HG02973 (cell line): ENCODE data around the gene TMIGD3.

Experiments used
- ATAC-seq: cut with Tn5 transposase; IDR thresholded peaks from one replicate; pipeline ENCODE4 v1.9.1; 2021; ENCODE audit warnings: moderate library complexity; ENCODE audit not compliant: unreplicated experiment

The TMIGD3 gene

DNA sequence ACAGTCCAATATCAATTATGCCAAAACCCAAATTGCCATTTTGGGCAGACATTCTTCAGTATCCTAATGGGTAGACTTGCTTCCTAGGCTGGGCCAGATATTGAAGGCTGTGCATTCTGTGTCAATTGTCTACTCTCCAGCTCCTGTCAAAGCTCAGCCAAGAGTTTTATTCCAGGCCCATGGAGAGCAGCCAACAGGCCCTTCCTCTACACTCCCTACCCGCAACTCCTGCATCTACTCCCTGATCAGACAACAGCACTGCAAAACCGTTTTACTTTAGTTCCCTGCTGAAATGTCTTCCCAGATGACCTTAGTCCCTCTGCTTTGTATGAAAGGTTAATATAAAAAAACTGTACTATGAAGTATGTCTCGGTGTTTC is 6.6 kb upstream of the TMIGD3 start:
- no peak for ATAC-seq

GRCh38 chr1:111507411-111508201 is 4.2 kb upstream of the TMIGD3 start:
- ATAC-seq, result peak; percentile 49

DNA sequence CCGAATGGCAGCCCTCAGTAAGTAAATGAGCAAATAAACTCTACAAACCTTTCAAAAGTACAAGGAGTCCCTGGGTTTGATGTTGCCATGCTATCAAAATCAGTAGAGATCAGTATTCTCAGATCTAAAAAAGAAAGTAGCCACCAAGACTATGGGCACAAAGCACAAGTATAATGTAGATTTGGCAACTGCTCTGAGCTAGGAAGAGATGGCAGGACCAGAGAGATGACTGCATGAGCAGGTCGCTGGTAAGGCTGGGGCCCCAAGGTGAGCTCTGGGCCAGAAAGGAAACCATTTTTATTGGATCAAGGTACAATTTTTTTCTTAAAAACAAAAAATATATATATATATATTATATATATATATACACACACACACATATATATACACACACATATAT is 3.1 kb upstream of the TMIGD3 start:
- ATAC-seq, result no peak

DNA sequence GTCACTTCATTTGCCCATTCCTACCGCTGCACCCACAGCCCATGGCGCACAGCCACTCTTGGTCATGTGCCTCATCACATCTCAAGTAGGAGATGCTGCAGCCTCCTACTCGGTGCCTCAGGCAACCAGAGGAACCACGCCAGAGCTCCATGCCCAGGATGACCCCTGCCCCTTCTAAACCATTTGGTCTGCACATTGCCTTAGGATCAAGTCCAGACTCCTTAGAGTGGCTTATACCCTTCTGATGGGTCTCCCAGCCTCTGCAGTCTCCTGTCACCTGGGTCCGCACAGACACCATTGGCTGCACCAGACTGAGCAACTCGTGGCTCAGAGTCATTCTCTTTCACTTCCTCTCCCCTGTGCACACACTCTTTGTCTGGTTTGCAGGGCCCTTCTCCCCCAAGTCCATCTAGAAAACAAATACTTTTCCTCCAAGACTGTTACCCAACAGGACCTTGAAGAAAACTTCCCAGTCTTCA is 2.2 kb upstream of the TMIGD3 start:
- peak; percentile 41 for ATAC-seq

DNA sequence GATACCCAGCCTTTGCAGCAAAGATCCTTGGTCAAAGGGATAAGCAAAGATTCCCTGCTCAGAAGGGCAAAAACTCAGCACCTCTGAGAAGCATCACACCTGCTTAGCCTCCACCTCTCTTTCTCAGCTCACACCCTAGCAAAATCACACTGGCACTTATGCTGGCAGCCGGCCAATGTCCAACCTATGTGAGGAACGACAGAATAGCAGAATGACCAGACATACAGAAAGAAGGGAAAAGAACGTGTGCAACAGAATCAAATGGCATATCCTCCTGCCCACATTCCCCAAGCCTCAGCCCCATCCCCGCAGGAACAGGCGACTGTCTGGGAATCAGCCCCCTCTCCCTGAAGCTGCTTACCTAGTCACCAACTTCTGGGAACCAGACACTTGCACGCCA is 664 bp upstream of the TMIGD3 start:
- ATAC-seq, result no peak

DNA sequence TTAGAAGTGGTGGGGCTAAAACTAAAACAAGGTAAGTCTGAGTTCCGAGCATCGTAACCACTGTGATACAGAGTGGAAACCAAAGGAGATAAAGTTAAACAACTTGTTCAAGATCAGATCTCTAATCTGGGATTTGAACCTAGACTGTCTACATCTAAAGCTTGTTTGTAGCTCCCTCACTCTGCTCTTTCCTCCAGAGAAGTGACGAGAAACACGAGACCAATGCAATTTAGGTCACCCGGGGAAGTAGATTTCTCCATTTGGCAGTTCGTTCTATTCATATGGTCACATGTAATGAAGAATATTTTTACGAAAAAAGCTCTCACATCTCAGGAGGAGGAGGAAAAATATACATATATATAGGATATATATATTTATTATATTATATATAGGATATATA is 1.8 kb downstream of the TMIGD3 start:
- ATAC-seq, result no peak

DNA sequence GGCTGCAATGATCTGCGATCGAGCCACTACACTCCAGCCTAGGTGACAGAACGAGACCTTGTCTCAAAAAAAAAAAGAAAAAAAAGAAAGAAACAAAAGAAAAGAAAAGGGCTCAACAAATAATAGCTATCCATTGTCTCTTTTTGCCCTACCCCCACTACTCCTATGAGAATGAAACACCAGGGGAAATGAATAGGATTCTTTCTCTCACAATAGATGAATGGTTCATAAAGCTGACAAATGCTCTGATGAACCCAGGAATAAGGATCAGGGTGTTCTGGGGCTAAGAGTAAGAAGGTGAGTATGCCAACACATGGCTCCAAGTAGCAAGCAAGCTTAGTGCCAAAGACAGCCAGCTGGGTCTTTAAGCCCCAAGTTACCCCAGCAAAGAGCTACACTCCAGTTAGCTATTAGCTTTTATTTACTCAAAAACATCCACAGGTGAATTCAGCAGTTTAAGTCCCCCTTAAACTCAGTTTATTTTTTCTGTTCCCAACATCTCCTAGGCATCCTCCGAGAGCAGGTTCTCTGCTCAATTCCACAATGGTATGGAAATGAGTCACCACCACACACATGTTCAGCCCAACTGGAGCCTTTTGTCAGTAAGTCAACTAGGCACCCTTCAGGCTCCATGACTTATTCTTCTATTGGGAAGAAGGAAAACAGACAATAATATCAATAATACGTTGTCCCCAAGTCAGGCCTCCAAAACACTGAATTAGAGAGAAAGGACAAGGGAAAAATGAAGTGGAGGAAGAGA is 4.2 kb downstream of the TMIGD3 start:
- no peak for ATAC-seq

DNA sequence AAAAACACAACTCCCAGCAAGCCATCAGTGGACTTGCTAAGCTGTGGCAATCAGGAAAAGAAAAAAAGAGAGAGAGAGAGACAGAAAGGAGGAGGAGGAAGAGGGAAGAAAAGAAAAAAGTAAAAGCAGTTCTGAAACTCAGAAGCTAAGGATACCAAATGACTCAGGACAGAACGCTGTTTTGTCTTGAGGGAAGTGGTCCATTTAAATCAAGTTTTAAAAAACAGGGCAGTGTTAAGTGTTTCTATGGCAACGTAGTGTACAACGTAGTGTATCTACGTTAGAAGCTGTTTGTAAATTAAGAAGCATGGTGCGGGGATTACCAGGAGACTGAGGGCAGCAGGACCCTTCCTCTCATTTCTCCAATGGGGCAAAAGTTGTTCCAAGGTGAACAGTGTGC is 5.8 kb downstream of the TMIGD3 start:
- ATAC-seq, result no peak

DNA sequence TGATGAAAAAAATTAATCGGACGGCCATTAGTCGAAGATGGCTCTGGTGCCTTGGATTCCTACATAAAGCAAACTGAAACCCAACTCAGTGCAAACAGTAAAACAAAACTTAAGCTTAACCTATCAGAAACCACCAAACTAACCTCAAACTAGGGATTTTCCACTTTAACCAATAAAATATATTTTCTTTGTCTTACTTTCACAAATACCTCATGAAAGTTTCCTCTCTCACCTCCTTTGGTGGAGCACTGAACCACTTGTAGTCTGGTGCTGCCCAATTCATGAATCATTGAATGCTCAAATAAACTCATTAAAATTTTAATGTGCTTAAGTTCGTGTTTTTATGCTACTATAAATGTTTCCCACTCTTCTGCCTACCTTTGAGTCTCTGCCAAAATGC is 7.0 kb downstream of the TMIGD3 start:
- no peak for ATAC-seq

DNA sequence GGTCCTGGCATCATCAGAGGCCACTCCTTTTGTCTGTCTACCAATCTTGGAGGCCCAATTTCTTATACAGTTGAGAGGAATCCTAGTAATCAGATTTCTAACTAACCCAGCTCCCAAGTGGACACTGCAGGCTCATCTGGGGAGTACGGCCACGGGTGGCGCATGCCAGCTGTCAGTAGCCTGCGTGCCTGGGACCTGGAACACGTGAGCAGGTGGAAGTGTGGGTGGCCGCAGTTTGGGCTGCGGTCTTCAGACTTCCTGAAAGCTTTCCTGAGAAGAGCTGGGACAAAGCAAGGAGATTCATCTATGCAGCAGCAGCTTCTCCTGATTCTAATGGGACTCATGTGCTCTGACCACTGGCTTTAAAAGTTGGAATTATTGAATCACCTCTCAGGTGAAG is 12.4 kb downstream of the TMIGD3 start:
- no peak for ATAC-seq

- no peak for ATAC-seq
These were observed 13.2 kb downstream of the TMIGD3 start for GRCh38 chr1:111490220-111490619.

GRCh38 chr1:111489604-111490003 is 13.8 kb downstream of the TMIGD3 start:
- ATAC-seq, result no peak

DNA sequence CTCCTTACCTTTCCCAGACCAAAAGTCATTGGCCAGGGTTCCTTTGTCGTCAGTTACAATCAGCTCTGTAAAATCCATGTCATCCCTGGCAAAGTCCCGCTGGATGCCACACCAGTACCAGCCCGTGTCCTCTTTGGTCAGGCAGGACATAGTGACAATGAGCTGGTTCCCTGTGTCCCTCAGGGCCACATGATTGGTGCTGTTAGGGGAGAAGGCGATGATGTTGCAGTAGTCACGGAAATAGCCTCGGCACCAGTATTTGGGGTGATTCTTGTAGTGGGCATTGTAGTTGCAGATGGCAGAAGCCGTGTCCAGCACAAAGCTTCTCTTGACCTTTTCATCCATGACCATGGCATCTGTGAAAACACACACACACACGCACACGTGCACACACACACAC is 14.8 kb downstream of the TMIGD3 start:
- no peak for ATAC-seq

GRCh38 chr1:111487133-111487532 is 16.3 kb downstream of the TMIGD3 start:
- ATAC-seq, result no peak

DNA sequence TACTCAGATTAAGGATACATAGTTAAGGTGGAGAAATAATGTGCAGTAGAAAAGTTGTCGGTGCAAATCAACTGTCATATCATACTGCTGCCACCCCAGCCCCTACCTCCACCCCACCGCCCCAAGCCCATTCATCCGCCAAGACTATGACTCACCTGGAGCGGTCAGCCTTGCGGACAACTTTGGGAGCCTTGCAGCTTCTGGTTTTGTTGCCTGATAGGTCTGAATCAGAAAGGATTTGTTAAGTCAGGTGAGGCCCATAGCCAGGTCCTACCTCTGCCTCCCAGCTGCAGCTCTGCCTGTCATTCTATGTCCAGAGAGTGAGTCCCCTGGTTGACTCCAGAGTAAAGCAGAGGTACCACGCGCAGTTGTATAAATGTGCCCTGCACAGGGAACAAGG is 17.0 kb downstream of the TMIGD3 start:
- ATAC-seq, result no peak

DNA sequence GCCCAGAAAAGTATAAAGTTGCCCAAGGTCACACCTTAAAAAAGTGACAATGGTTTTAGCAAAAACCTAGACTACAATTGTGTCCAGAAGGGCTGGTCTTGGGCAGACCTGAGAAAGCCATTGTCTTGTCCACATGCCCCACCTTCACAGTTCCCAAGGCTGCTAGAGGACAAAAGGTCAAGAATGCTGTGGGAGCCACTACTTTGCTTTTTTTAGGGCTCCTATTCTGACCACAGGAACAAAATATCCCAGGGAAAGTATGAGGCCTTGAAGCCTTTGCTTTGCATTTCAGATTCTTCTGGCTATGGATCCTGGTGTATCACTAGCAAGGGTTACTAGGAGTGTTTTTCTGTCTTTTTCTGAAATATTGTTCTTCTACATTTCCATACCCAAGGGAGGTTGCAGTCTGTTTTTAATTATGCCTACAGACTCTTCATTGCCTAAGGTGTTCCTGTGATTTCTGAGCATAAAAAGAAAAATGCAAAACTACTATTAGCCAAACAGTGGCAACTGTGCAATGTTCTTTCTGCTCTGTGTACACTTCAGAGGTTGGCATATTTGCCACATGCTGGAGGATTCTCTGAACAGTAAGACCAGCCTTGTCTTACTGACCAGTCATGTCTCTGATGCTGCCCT is 18.9 kb downstream of the TMIGD3 start:
- ATAC-seq, result no peak

GRCh38 chr1:111483876-111484275 is 19.6 kb downstream of the TMIGD3 start:
- no peak for ATAC-seq

DNA sequence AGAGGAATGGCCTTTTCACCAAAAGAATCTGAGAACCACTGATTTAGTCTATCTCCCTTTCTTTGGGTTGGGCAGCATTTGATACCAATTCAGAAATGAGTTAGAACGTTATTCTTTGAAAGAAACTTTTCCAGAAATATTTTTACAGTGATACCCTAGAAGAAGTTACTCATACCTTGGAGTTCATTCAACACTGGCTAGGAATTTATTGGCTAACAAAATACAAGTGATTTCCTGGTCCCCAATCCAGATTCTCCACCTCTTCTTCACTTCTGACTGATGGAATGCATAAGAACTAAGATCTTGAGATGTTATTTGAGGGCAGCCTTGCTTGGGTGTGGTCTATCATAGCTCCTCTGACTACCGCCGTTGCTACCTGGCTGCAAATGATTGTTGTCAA is 20.3 kb downstream of the TMIGD3 start:
- ATAC-seq, result no peak

DNA sequence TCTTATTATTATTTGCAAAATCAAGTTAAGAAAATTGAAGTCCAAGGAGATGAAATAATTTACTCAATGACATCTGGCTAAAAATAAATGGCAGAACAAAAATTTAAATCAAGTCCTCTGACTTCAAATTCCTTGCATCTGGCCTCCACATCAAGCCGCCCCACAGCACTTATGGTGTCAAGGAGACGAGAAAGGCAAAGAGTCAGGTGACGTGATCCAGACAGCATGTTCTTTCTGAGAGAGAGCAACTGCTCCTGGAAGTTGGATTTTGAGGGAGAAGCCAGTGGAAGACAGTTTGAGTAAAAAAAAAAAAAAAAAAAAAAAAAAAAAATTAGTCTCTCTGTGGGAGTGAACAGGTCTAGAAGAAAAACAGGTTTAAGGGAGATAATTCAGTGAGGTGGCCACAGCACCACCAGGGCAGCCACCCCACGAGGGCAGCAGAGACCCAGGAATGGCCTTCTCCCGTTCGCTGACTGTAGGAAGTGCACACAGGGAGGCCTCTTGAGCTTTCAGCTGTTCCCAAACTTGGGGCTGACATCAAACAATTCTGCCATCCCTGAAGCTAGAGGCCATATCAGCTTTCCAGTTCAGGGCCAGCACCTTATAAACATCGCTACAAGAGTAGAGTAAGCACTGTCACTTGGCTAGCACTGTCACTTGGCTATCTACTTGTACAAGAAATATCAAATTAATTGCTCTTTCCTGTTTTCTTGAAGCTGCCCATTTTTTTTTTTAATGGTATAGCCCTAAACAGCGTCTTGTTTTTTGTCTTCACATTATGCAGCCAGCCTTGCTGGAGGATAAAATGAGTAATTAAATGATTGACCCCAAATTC is 21.8 kb downstream of the TMIGD3 start:
- no peak for ATAC-seq

- no peak for ATAC-seq
These were observed 22.8 kb downstream of the TMIGD3 start for GRCh38 chr1:111480674-111481073.

GRCh38 chr1:111476761-111477309 is 26.6 kb downstream of the TMIGD3 start:
- no peak for ATAC-seq
